K562 (cell line): ENCODE data around the gene HOXC5. TPM values are rescaled to one million over a fixed set of nuclear protein-coding genes. Genes with fewer than 3 reads are reported as not detected.

Experiments
- ATAC-seq: fragments of 200-7000 bp; cut with Tn5 transposase; 3 replicates; pipeline ENCODE4 v1.9.1; 2020; ENCODE audit warnings: moderate library complexity
- BruUV-seq: library from RNA; stranded (reverse); fragments of 400-500 nt; replicated peaks from 2 replicates; lab custom pipeline; 2021; lab: Mats Ljungman, UMichigan
- CTCF ChIA-PET: fragments of 300-600 bp; formaldehyde crosslinking; extraction: SDS; loops from one replicate; lab custom pipeline; 2021; ENCODE audit warnings: low intra/inter-chr PET ratio; lab: Yijun Ruan, JAX
- POLR2A ChIA-PET: fragments of 300-600, 350-650 bp; sonication (Branson Sonifier 250); formaldehyde crosslinking; extraction: SDS; loops from one replicate; lab custom pipeline; 2021; ENCODE audit warnings: antibody characterized with exemption, inconsistent platforms; lab: Yijun Ruan, JAX
- DNase-seq, 4 experiments: peaks; one replicate each; pipeline versions ENCODE4 v3.0.0 to v3.0.0-alpha.2; 2011 to 2018; ENCODE audit warnings: low spot score in 3 of 4, mixed read lengths in 3 of 4; ENCODE audit errors: extremely low read depth in 1 of 4
- FAIRE-seq: peaks from 2 replicates; lab custom pipeline; 2011; peaks lifted over from hg19 to GRCh38; lab: Jason Lieb, UNC
- H2AFZ ChIP-seq: 2 replicates; pipeline ENCODE4 v1.6.0; 2011; ENCODE audit warnings: low read depth, low read length, control low read depth, inconsistent platforms
- H3K27ac ChIP-seq: fragments of 200-600 bp; 3 replicates; pipeline ENCODE4 v1.8.0; 2011; ENCODE audit warnings: low read depth, mild to moderate bottlenecking, control low read depth, inconsistent platforms, low read length, moderate library complexity, mixed read lengths; ENCODE audit errors: extremely low read depth
- H3K27me3 ChIP-seq, 2 experiments: fragments of 300-600 bp in 1 of 2; 2 replicates in 1 of 2; 3 replicates in 1 of 2; pipeline versions ENCODE4 v1.6.0 to v1.8.0; 2011; ENCODE audit warnings: inconsistent platforms in 2 of 2, low read length in 2 of 2, mild to moderate bottlenecking in 1 of 2, mixed read lengths in 1 of 2, moderate library complexity in 1 of 2; ENCODE audit not compliant: control insufficient read depth in 2 of 2, insufficient read depth in 2 of 2
- H3K36me3 ChIP-seq: fragments of 300-600 bp; 3 replicates; pipeline ENCODE4 v1.8.0; 2011; ENCODE audit warnings: mild to moderate bottlenecking, low read length, inconsistent platforms; ENCODE audit not compliant: control insufficient read depth, insufficient read depth
- H3K4me1 ChIP-seq, 2 experiments: fragments of 200-600 bp in 1 of 2; replicated peaks in 1 of 2; 2 replicates in 1 of 2; 3 replicates in 1 of 2; pipeline versions ENCODE4 v1.5.1 to v1.8.0; 2011; ENCODE audit warnings: inconsistent platforms in 2 of 2, low read length in 2 of 2, mild to moderate bottlenecking in 1 of 2, mixed read lengths in 1 of 2, moderate library complexity in 1 of 2; ENCODE audit not compliant: control insufficient read depth in 2 of 2, insufficient read depth in 2 of 2
- H3K4me2 ChIP-seq: 2 replicates; pipeline ENCODE4 v1.6.1; 2011; ENCODE audit warnings: low read length, control low read depth, inconsistent platforms, mixed read lengths; ENCODE audit not compliant: insufficient read depth
- H3K4me3 ChIP-seq: fragments of 200-600 bp; sonication (generic), shearing (Covaris generic); 2 replicates; pipeline ENCODE4 v1.5.1; 2016; ENCODE audit warnings: control low read depth, inconsistent platforms
- H3K79me2 ChIP-seq: fragments of 200-600 bp; 3 replicates; pipeline ENCODE4 v1.8.0; 2011; ENCODE audit warnings: low read length, inconsistent platforms; ENCODE audit not compliant: control insufficient read depth, insufficient read depth
- H3K9ac ChIP-seq, 2 experiments: 2 replicates each; pipeline versions ENCODE4 v1.6.0 to v1.6.1; 2011; ENCODE audit warnings: low read depth in 2 of 2, low read length in 2 of 2, control low read depth in 1 of 2, inconsistent platforms in 1 of 2, mild to moderate bottlenecking in 1 of 2, mixed read lengths in 1 of 2; ENCODE audit not compliant: insufficient read depth in 1 of 2
- H3K9me1 ChIP-seq: one replicate; pipeline ENCODE4 v1.6.0; 2011; ENCODE audit warnings: inconsistent platforms, mild to moderate bottlenecking, low read length, moderate library complexity; ENCODE audit not compliant: control insufficient read depth, insufficient read depth
- H3K9me3 ChIP-seq: replicated peaks from 2 replicates; pipeline ENCODE4 v1.5.1; 2011; ENCODE audit warnings: low read depth, low read length, inconsistent platforms; ENCODE audit not compliant: control insufficient read depth, insufficient read depth
- H4K20me1 ChIP-seq: replicated peaks from 2 replicates; pipeline ENCODE4 v1.6.1; 2011; ENCODE audit warnings: low read length, inconsistent platforms, mixed read lengths; ENCODE audit not compliant: control insufficient read depth, insufficient read depth
- CBX3 ChIP-seq, 2 experiments: IDR thresholded peaks; 1 replicate in 1 of 2; 2 replicates in 1 of 2; pipeline ENCODE4 v1.6.1; 2012; ENCODE audit warnings: inconsistent platforms in 2 of 2, low read length in 2 of 2, borderline replicate concordance in 1 of 2, control low read depth in 1 of 2
- MCM3 ChIP-seq: fragments of 450-650 bp; IDR thresholded peaks from 2 replicates; pipeline ENCODE4 v1.6.1; 2016
- NR3C1 ChIP-seq: sonication (generic); formaldehyde crosslinking; IDR thresholded peaks from 2 replicates; pipeline ENCODE4 v1.8.1; 2022; ENCODE audit warnings: missing genetic modification reagents
- RB1 ChIP-seq: fragments of 450-650 bp; IDR thresholded peaks from 2 replicates; pipeline ENCODE4 v1.6.1; 2017; ENCODE audit warnings: low read depth, mild to moderate bottlenecking
- SNRNP70 ChIP-seq: fragments of 200-400 bp; formaldehyde crosslinking; optimal IDR thresholded peaks from 2 replicates; pipeline ENCODE3; 2017; ENCODE audit warnings: low read depth, low read length
- SPI1 ChIP-seq: IDR thresholded peaks from 2 replicates; pipeline ENCODE4 v1.6.1; 2011; ENCODE audit warnings: low read depth, low read length, control low read depth, borderline replicate concordance
- SREBF1 ChIP-seq: fragments of 150-350 bp; IDR thresholded peaks from 2 replicates; pipeline ENCODE4 v1.6.1; 2014; ENCODE audit warnings: antibody characterized with exemption, low read depth, low read length, borderline replicate concordance
- TAF9B ChIP-seq: fragments of 450-650 bp; IDR thresholded peaks from 2 replicates; pipeline ENCODE4 v1.6.1; 2018; ENCODE audit warnings: mild to moderate bottlenecking; ENCODE audit not compliant: partially characterized antibody
- XRCC5 ChIP-seq: fragments of 200-400 bp; formaldehyde crosslinking; IDR thresholded peaks from 2 replicates; pipeline ENCODE4 v1.6.1; 2017; ENCODE audit warnings: low read depth, mild to moderate bottlenecking, low read length
- ZNF12 ChIP-seq: sonication (generic); formaldehyde crosslinking; IDR thresholded peaks from 2 replicates; pipeline ENCODE4 v1.4.0; 2020; ENCODE audit warnings: mild to moderate bottlenecking, missing genetic modification reagents
- ZNF3 ChIP-seq: fragments of 250-450 bp; sonication (Bioruptor Pico); IDR thresholded peaks from 2 replicates; pipeline ENCODE4 v1.5.0; 2021; ENCODE audit warnings: mild to moderate bottlenecking, moderate library complexity
- ZNF57 ChIP-seq: fragments of 450-650 bp; formaldehyde crosslinking; IDR thresholded peaks from 2 replicates; pipeline ENCODE4 v1.4.0; 2020; ENCODE audit warnings: mild to moderate bottlenecking, moderate library complexity
- WGBS: fragments of 100-300 bp; shearing (Covaris generic); methylation state at CpG from one replicate; pipeline ENCODE4 v1.1.6; 2016; ENCODE audit warnings: low coverage, mixed read lengths; ENCODE audit not compliant: insufficient coverage; ENCODE audit errors: missing lambda C conversion rate; 5-methylcytosine and 5-hydroxymethylcytosine counted together
- in situ Hi-C: fragments of 300-500 bp; cut with MboI; formaldehyde crosslinking; loops from 4 replicates; pipeline ENCODE4 v1.15.0; 2018; ENCODE audit warnings: inconsistent platforms, mixed read lengths
- intact Hi-C: fragments of 100-400 bp; cut with micrococcal nuclease; formaldehyde crosslinking; loops from 2 replicates; pipeline ENCODE4 v1.14.2; 2022
- polyA plus RNA-seq, 8 experiments: library from polyadenylated mRNA; depleted of rRNA in 4 of 8; stranded (reverse) in 5 of 8; unstranded in 3 of 8; fragments of >200 nt; fragmentation: Nextera tagmentation in 2 of 8; fragmentation: Illumina TruSeq in 1 of 8; extraction: Ambion mirVana in 2 of 8; extraction: Trizol in 1 of 8; gene quantifications; 2 replicates each; pipeline versions ENCODE4 v1.2.1 to v1.2.3, GENCODE V29; 2011 to 2014; ENCODE audit warnings: inconsistent platforms in 1 of 8, missing spikeins in 1 of 8
- total RNA-seq, 7 experiments: library from RNA; depleted of rRNA in 6 of 7; stranded (reverse); fragments of >200 nt in 6 of 7; fragmentation: Illumina TruSeq in 2 of 7; extraction: Trizol in 2 of 7; gene quantifications; 2 replicates each; pipeline versions ENCODE4 v1.2.1 to v1.2.3, GENCODE V29; 2011 to 2021; ENCODE audit warnings: low replicate concordance in 1 of 7
- TF ChIP-seq, protein P1 (sequence below): fragments of 250-450 bp; sonication (Bioruptor Pico); IDR thresholded peaks from 2 replicates; pipeline ENCODE4 v1.4.0; 2020; ENCODE audit warnings: mild to moderate bottlenecking, moderate library complexity, borderline replicate concordance

HOXC5 gene
- total and polyA plus RNA-seq, 9 of the 15 experiments (the other 6 are each of a cell fraction or from before 2014, with no cell fraction given), result 0.10 to 0.44 (median 0.18) TPM; not detected in 4

DNA sequence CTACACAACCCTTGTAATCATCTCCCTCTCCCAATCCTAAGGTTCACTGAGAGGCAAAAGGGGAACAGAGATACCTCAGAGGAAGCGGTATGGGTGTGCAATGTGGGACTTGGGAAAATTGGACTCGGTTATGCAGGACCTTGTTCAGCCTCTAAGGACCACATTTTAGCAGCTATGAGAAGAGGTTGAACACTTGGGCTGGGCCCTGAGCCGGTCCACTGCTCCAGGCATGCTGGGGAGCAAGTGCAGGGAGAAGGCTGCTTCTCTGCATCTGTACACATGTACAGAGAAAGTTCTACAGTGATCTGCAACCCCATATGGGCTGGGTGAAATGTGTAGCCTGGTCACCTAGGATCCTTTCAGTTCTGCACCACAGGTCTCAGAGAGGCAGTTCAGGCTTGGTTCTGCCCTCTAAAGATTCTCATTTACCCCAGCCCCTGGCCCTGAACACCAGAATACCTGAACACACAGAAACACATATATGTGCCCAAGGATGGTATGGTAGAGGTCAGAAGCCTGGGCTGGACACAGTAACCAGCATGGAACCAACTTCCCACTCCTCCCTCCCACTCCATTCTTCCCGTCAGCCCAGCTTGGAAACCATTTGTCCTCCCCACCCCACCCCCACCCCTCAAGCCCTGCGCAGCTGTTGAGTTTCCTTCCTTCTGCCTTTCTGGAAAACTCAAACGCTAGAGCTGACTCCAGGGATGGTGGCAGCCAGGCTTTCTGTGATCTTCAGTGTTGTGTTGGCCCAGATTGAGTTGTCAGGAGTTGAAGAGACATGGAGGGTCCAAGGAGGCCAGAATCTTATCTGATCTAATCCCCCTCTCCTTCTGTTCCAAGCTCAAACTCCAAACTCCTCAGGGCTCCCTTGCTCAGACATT is 10.4 kb downstream of the HOXC5 start:
- no peak for DNase-seq

DNA sequence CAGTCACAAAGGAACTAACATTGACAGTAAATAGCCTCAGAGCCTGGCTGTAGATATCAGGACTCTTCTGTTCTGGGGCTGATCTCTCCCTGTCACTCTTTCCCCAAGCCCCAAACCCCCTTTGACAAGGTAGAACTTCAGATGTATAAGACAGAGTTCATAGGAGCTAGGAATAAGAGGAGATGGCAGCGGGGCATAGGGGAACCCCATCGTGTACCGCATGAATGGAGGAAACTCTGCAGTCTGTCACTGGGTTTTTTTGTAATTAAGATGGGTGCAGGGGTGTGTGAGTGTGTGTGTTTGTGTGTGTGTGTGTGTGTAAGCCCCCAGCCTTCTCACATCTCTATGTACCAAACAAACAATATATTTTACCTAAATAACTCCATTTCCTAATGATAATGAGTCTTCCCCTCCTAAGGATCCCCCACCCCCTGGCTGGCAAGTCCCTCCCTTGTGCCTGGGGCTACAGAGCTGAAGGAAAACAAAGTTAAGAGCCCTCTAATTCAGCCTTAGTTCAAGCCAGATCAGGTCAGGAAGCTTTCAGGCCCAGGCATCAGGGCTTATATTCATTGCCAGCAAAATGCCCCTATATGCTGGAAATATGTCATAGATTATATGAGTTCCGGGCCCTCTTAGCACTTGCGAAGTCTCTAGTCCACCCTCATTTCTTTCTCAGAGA is 11.7 kb downstream of the HOXC5 start:
- H3K9me1 ChIP-seq, result no peaks in the 10 kb centered on the region
- no peak overlapping the region for H3K9ac ChIP-seq
- CTCF ChIA-PET, result no interaction called here
- no TSS peak for BruUV-seq
- intact Hi-C loops, result no loop called here
- no peaks in the 10 kb centered on the region for H4K20me1 ChIP-seq
- H3K27me3 ChIP-seq, result peaks cover 37 to 41% of the 10 kb centered on the region in 2 experiments
- no peak for ATAC-seq
- no peak overlapping the region for H3K4me2 ChIP-seq
- H3K27ac ChIP-seq, result no peak overlapping the region
- POLR2A ChIA-PET, result interaction anchor here (0.7 kb wide), 1 partner anchor 11 kb away, joined by 3 read pairs; no protein-coding TSS in a partner anchor
- no peak overlapping the region for H2AFZ ChIP-seq
- in situ Hi-C loops, result no loop called here
- no peak for FAIRE-seq
- H3K36me3 ChIP-seq, result no peaks in the 10 kb centered on the region
- H3K9me3 ChIP-seq, result no peaks in the 10 kb centered on the region
- H3K4me1 ChIP-seq, result peaks cover 0 to 11% of the 10 kb centered on the region in 2 experiments; a peak in 2 of 5 replicates
- no peaks in the 10 kb centered on the region for H3K79me2 ChIP-seq
- no peak for DNase-seq
- no peak overlapping the region for H3K4me3 ChIP-seq
- WGBS, result 6% methylated on average over 5 of the region's 5 CpGs
- TF ChIP-seq ZNF3 (CRISPR knock-in tag) (no peak), CBX3 (IDR thresholded peaks at IDR 0.05; ENCODE audit: borderline replicate concordance in 1 of 2, low read length in 2 of 2) (no peak), NR3C1 (no peak), XRCC5 (no peak), RB1 (no peak), MCM3 (no peak), ZNF57 (CRISPR knock-in tag) (no peak), SNRNP70 (no peak), SREBF1 (no peak), TAF9B (no peak)
- TF ChIP-seq, protein P1, sequence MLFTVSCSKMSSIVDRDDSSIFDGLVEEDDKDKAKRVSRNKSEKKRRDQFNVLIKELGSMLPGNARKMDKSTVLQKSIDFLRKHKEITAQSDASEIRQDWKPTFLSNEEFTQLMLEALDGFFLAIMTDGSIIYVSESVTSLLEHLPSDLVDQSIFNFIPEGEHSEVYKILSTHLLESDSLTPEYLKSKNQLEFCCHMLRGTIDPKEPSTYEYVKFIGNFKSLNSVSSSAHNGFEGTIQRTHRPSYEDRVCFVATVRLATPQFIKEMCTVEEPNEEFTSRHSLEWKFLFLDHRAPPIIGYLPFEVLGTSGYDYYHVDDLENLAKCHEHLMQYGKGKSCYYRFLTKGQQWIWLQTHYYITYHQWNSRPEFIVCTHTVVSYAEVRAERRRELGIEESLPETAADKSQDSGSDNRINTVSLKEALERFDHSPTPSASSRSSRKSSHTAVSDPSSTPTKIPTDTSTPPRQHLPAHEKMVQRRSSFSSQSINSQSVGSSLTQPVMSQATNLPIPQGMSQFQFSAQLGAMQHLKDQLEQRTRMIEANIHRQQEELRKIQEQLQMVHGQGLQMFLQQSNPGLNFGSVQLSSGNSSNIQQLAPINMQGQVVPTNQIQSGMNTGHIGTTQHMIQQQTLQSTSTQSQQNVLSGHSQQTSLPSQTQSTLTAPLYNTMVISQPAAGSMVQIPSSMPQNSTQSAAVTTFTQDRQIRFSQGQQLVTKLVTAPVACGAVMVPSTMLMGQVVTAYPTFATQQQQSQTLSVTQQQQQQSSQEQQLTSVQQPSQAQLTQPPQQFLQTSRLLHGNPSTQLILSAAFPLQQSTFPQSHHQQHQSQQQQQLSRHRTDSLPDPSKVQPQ (CRISPR knock-in tag), result no peak

More for the DNA sequence above, 10.4 kb downstream of the HOXC5 start:
- intact Hi-C loops, result no loop called here
- H4K20me1 ChIP-seq, result no peaks in the 10 kb centered on the region
- peaks cover 35 to 42% of the 10 kb centered on the region in 2 experiments for H3K27me3 ChIP-seq
- H3K4me2 ChIP-seq, result no peak overlapping the region
- no peaks in the 10 kb centered on the region for H3K9me1 ChIP-seq
- H3K36me3 ChIP-seq, result no peaks in the 10 kb centered on the region
- TF ChIP-seq ZNF12 (no peak), SPI1 (0 out of 2 replicates have a peak, but pooled peaks have one; percentile 8)
- TF ChIP-seq, all 486 proteins: peak for 1
- BruUV-seq, result no TSS peak
- POLR2A ChIA-PET, result interaction anchor here (0.6 kb wide), 1 partner anchor 155 kb away, joined by 3 read pairs; no protein-coding TSS in a partner anchor
- no peaks in the 10 kb centered on the region for H3K79me2 ChIP-seq
- no peak overlapping the region for H3K27ac ChIP-seq
- in situ Hi-C loops, result no loop called here
- H3K4me1 ChIP-seq, result peaks cover 0 to 11% of the 10 kb centered on the region in 2 experiments; a peak in 2 of 5 replicates
- H3K4me3 ChIP-seq, result no peak overlapping the region
- no peak overlapping the region for H2AFZ ChIP-seq
- WGBS, result 9% methylated on average over 5 of the region's 6 CpGs
- no peaks in the 10 kb centered on the region for H3K9me3 ChIP-seq
- CTCF ChIA-PET, result no interaction called here
- no peak overlapping the region for H3K9ac ChIP-seq
- FAIRE-seq (no peak), ATAC-seq (no peak)
